Endothelial cell of umbilical vein (primary cell): ENCODE data around the gene HSD17B14. TPM values are rescaled to one million over a fixed set of nuclear protein-coding genes. Genes with fewer than 3 reads are reported as not detected.

Experiments
- BruUV-seq: library from RNA; stranded (reverse); fragments of 400-500 nt; replicated peaks from 2 replicates; lab custom pipeline; 2021; lab: Mats Ljungman, UMichigan
- CTCF ChIA-PET: fragments of 300-600, 350-600 bp; sonication (Branson Sonifier 250); formaldehyde crosslinking; loops from one replicate; lab custom pipeline; 2021; ENCODE audit warnings: antibody characterized with exemption, inconsistent platforms; lab: Charles Lee
- POLR2A ChIA-PET: fragments of 300-600, 350-600 bp; sonication (Branson Sonifier 250); formaldehyde crosslinking; loops from one replicate; lab custom pipeline; 2021; ENCODE audit warnings: antibody characterized with exemption, inconsistent platforms; lab: Charles Lee
- DNase-seq: peaks from one replicate; pipeline ENCODE4 v3.0.0-alpha.2; 2011; ENCODE audit warnings: low read depth, low spot score
- FAIRE-seq: peaks from 2 replicates; lab custom pipeline; 2011; peaks lifted over from hg19 to GRCh38; lab: Jason Lieb, UNC
- H2AFZ ChIP-seq: 2 replicates; pipeline ENCODE4 v1.6.0; 2012; ENCODE audit warnings: low read depth, low read length, control low read depth, inconsistent platforms
- H3K27ac ChIP-seq: 2 replicates; pipeline ENCODE4 v1.5.1; 2011; ENCODE audit warnings: low read depth, mild to moderate bottlenecking, control low read depth, low read length, moderate library complexity; ENCODE audit not compliant: insufficient read depth
- H3K27me3 ChIP-seq, 2 experiments: 2 replicates each; pipeline versions ENCODE4 v1.6.0 to v1.6.1; 2011; ENCODE audit warnings: low read length in 2 of 2, mixed read lengths in 1 of 2; ENCODE audit not compliant: control insufficient read depth in 2 of 2, insufficient read depth in 2 of 2
- H3K36me3 ChIP-seq, 2 experiments: 2 replicates in 1 of 2; 3 replicates in 1 of 2; pipeline ENCODE4 v1.5.1; 2011; ENCODE audit warnings: low read length in 2 of 2, mild to moderate bottlenecking in 1 of 2, moderate library complexity in 1 of 2; ENCODE audit not compliant: control insufficient read depth in 2 of 2, insufficient read depth in 2 of 2; ENCODE audit errors: extremely low read depth in 1 of 2
- H3K4me1 ChIP-seq: 3 replicates; pipeline ENCODE4 v1.5.1; 2011; ENCODE audit warnings: mild to moderate bottlenecking, low read length; ENCODE audit not compliant: control insufficient read depth, insufficient read depth; ENCODE audit errors: extremely low read depth
- H3K4me2 ChIP-seq: 2 replicates; pipeline ENCODE4 v1.6.1; 2011; ENCODE audit warnings: low read length, control low read depth, mixed read lengths; ENCODE audit not compliant: insufficient read depth
- H3K4me3 ChIP-seq, 3 experiments: fragments of 200-600 bp in 1 of 3; sonication (generic), shearing (Covaris generic) in 1 of 3; replicated peaks in 1 of 3; 2 replicates each; pipeline ENCODE4 v1.5.1; 2011 to 2016; ENCODE audit warnings: control low read depth in 3 of 3, low read length in 3 of 3, mild to moderate bottlenecking in 2 of 3, inconsistent platforms in 1 of 3, low read depth in 1 of 3, moderate library complexity in 1 of 3; ENCODE audit not compliant: insufficient read depth in 1 of 3
- H3K79me2 ChIP-seq: 2 replicates; pipeline ENCODE4 v1.6.0; 2012; ENCODE audit warnings: low read length, inconsistent platforms; ENCODE audit not compliant: control insufficient read depth, insufficient read depth
- H3K9ac ChIP-seq: replicated peaks from 2 replicates; pipeline ENCODE3; 2011; ENCODE audit warnings: low read length, control low read depth; ENCODE audit not compliant: insufficient read depth; ENCODE audit errors: extremely low read depth
- H3K9me1 ChIP-seq: replicated peaks from 3 replicates; pipeline ENCODE4 v1.6.0; 2011; ENCODE audit warnings: mild to moderate bottlenecking, low read length; ENCODE audit not compliant: control insufficient read depth, insufficient read depth; ENCODE audit errors: extremely low read depth
- H3K9me3 ChIP-seq: replicated peaks from 2 replicates; pipeline ENCODE4 v1.5.1; 2012; ENCODE audit warnings: low read length, inconsistent platforms; ENCODE audit not compliant: control insufficient read depth, insufficient read depth
- H4K20me1 ChIP-seq: replicated peaks from 2 replicates; pipeline ENCODE3; 2011; ENCODE audit warnings: mild to moderate bottlenecking, low read length; ENCODE audit not compliant: control insufficient read depth, insufficient read depth; ENCODE audit errors: extremely low read depth
- CTCF ChIP-seq, 2 donors: IDR thresholded peaks; 1 replicate in 1 of 2; 2 replicates in 1 of 2; pipeline ENCODE4 v1.5.1; 2011; ENCODE audit warnings: low read length in 2 of 2, mild to moderate bottlenecking in 2 of 2, moderate library complexity in 2 of 2, control low read depth in 1 of 2, inconsistent platforms in 1 of 2, low read depth in 1 of 2; ENCODE audit not compliant: insufficient read depth in 1 of 2; ENCODE audit errors: extremely low read depth in 1 of 2
- EZH2 ChIP-seq: IDR thresholded peaks from 2 replicates; pipeline ENCODE4 v1.6.1; 2012; ENCODE audit warnings: borderline replicate concordance, low read depth, mild to moderate bottlenecking, moderate library complexity, low read length, inconsistent platforms; ENCODE audit not compliant: severe bottlenecking
- FOS ChIP-seq: IDR thresholded peaks from 2 replicates; pipeline ENCODE4 v1.6.1; 2011; ENCODE audit warnings: mild to moderate bottlenecking, low read length, moderate library complexity, borderline replicate concordance; ENCODE audit not compliant: insufficient read depth
- GATA2 ChIP-seq: IDR thresholded peaks from 2 replicates; pipeline ENCODE4 v1.7.0; 2011; ENCODE audit warnings: low read depth, mild to moderate bottlenecking, moderate library complexity, mixed read lengths, low read length; ENCODE audit not compliant: insufficient read length, insufficient read depth
- JUN ChIP-seq: IDR thresholded peaks from 2 replicates; pipeline ENCODE4 v1.6.1; 2011; ENCODE audit warnings: borderline replicate concordance, low read depth; ENCODE audit not compliant: insufficient read length, insufficient read depth
- MYC ChIP-seq: IDR thresholded peaks from one replicate; pipeline ENCODE4 v1.6.1; 2011; ENCODE audit warnings: mild to moderate bottlenecking, low read depth, low read length
- POLR2A ChIP-seq: IDR thresholded peaks from 2 replicates; pipeline ENCODE4 v1.6.1; 2012; ENCODE audit warnings: low read depth, mild to moderate bottlenecking, control low read depth, low read length
- POLR2AphosphoS5 ChIP-seq: IDR thresholded peaks from 2 replicates; pipeline ENCODE4 v1.6.1; 2012; ENCODE audit warnings: low read depth, mild to moderate bottlenecking, control low read depth, low read length, moderate library complexity; ENCODE audit not compliant: insufficient read depth
- dilution Hi-C: fragments of 300-500 bp; cut with MboI; formaldehyde crosslinking; loops from one replicate; pipeline ENCODE4 v1.15.0; 2019; ENCODE audit warnings: low sequenced_read_pairs; ENCODE audit not compliant: extremely low pct_ligation_motif_present
- intact Hi-C: fragments of 100-400 bp; cut with micrococcal nuclease; formaldehyde crosslinking; loops from one replicate; pipeline ENCODE4 v1.10.0; 2022
- polyA plus RNA-seq, 4 experiments: library from polyadenylated mRNA; depleted of rRNA in 3 of 4; stranded (reverse) in 3 of 4; unstranded in 1 of 4; fragments of >200 nt; gene quantifications; 2 replicates each; pipeline versions ENCODE4 v1.2.1 to v1.2.3, GENCODE V29; 2011 to 2012; ENCODE audit warnings: missing spikeins in 1 of 4
- total RNA-seq: library from RNA; stranded (reverse); gene quantifications from 2 replicates; pipeline ENCODE4 v1.2.3, GENCODE V29; 2021
- TF ChIP-seq, protein P1 (sequence below): IDR thresholded peaks from 2 replicates; pipeline ENCODE4 v1.6.1; 2011; ENCODE audit not compliant: insufficient read depth, insufficient read length

Gene HSD17B14
- total and polyA plus RNA-seq, 2 donors (not counting 3 experiments of a cell fraction or from before 2014, with no cell fraction given): 20.9 to 46.3 TPM

GRCh38 chr19:48841047-48841446, 4.8 kb upstream of the HSD17B14 start:
- H2AFZ ChIP-seq: no peak overlapping the region
- FAIRE-seq: no peak
- no peaks in the 10 kb centered on the region for H3K27me3 ChIP-seq
- peaks cover 0 to 4% of the 10 kb centered on the region in 2 experiments for H3K36me3 ChIP-seq
- no peak for DNase-seq
- dilution Hi-C loops: no loop called here
- POLR2A ChIA-PET: no interaction called here
- intact Hi-C loops: no loop called here
- H4K20me1 ChIP-seq: no peaks in the 10 kb centered on the region
- CTCF ChIA-PET: interaction anchor here (1.1 to 10.5 kb wide), 10 partner anchors 11 to 196 kb away, joined by 3 to 427 read pairs (median 14); partner anchors contain the start of gene CA11
- no peaks in the 10 kb centered on the region for H3K79me2 ChIP-seq
- no peak overlapping the region for H3K27ac ChIP-seq
- no peak overlapping the region for H3K4me3 ChIP-seq
- no peaks in the 10 kb centered on the region for H3K9me1 ChIP-seq
- no peak overlapping the region for H3K9ac ChIP-seq
- H3K4me1 ChIP-seq: peaks cover 5% of the 10 kb centered on the region
- H3K4me2 ChIP-seq: no peak overlapping the region
- TF ChIP-seq GATA2: no peak
- TF ChIP-seq, protein P1, sequence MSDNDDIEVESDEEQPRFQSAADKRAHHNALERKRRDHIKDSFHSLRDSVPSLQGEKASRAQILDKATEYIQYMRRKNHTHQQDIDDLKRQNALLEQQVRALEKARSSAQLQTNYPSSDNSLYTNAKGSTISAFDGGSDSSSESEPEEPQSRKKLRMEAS: no peak
- TF ChIP-seq EZH2: no peak
- no peak for TF ChIP-seq MYC
- no peak for TF ChIP-seq POLR2AphosphoS5
- no peak for TF ChIP-seq JUN
- no peak for TF ChIP-seq POLR2A
- no peak for TF ChIP-seq FOS
- no peak for TF ChIP-seq CTCF (IDR thresholded peaks at IDR 0.05; ENCODE audit: extremely low read depth in 1 of 2, insufficient read depth in 1 of 2, low read depth in 1 of 2, low read length in 2 of 2)
- no peaks in the 10 kb centered on the region for H3K9me3 ChIP-seq
- no TSS peak for BruUV-seq
